HG03139 (cell line): Measurements from ENCODE around the gene PRDM15.

Experiments
- ATAC-seq: cut with Tn5 transposase; IDR thresholded peaks from one replicate; pipeline ENCODE4 v1.9.1; 2021; ENCODE audit not compliant: unreplicated experiment

Gene PRDM15

DNA sequence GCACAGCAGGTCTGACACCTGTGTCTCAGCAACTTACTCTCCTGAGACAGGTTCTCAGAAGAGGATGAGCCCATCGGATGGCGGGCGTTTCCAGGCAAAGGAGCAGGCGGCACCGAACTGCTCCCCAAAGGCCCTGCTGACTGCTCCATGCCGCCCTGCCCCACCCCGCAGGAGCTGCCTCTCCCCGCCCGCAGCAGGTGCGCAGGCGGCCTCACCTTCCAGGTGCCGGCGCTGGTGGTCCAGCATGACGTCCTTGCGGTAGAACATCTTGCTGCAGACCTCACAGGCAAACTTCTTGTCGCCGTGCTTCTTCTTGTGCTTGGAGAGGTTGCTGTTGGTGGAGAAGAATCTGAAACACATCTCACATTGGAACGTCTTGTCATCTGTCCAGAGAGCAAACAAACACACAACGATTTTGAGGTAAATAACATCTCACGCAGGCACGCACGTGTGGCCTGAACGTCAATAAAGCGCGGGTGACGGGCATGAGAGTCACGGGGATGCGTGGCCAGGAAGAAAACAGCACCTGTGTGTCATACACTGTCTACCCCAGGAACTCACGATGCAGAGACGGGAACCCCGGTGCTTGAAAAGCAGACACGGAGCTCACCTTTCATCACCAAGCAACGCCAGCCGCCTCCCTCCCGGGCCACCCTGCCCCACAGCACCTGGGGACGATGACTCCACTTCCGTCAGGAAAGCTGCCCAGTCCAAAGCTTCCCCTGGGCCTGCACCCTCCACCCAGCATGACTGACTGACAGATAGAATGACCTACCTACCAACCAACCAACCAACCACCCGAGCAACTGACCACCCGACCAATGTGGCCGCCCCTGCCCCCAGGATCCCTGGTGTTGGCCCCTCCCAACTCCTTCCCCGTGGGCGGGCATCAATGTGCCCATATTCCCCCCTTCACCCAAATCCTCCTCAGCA is 50.9 kb downstream of the PRDM15 start:
- ATAC-seq: no peak

DNA sequence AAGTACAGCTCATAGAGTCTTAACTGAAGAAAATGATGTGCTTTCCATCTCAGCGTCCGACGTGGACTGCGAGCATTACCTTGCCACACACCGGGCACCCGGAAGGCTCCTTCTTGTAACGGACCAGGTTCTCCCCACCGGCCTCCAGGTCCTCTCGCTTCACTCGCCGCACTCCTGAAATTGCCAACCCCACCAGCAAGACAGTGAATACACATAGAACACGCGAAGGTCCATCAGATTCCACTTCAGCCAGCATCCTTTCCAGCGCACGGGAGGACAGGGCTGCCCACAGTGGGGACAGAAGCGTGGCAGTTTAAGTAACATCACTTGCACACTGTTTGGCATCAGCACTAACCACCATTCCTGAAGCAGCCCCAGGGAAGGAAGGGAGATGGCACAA is 53.3 kb downstream of the PRDM15 start:
- ATAC-seq: no peak

DNA sequence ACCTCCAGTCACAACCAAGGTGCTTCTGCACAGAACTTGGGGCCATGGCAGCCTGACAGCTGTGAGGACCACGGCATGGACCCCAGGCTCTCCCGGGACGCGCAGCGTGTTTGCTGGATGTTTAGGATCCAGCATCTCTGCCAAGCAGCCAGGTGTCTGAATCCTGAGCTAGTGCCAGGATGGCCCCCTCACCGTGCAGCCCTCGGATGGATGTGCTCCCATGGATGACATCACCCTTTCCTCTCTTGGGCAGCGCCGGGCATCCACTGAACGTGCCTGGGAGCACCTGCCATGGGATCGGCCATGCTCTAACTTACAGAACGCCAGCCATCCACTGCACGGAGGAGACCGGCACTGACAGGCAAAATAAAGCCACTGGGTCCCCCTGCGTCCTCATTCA is 53.9 kb downstream of the PRDM15 start:
- no peak for ATAC-seq

DNA sequence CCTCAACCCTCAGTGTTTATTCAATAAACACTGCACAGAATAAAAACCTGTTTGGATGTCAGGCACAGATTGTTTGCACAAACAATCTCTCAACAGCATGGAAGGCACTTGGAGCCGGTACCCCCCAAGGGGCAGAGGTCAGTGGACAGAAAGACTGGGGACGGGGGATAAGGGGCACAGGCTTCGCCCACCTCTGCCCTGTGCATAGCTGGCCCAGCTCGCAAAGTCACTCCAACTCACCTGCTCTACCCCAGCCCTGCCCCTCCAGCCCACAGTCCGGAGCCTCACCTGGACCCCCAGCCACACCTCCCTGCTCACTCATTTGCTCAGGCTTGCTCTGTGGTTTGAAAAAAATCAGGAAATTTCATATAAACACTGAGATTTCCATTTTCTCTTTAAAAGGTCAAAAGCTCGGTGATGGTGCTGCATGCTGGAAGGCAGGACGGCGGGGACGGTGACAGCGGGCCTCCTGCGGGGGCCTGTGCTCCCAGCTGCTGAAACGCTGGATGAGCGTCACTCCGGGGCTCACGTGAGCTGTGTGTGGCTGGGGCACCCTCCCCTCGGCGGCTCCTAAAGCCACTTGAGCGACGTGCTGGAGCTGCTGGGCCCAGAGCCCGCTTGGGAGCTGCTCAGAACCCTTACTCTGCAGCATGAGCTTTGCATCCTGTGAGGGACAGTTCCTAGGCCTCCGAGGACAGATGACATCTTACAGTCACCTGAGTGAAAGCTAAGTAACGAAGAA is 54.5 kb downstream of the PRDM15 start:
- no peak for ATAC-seq

DNA sequence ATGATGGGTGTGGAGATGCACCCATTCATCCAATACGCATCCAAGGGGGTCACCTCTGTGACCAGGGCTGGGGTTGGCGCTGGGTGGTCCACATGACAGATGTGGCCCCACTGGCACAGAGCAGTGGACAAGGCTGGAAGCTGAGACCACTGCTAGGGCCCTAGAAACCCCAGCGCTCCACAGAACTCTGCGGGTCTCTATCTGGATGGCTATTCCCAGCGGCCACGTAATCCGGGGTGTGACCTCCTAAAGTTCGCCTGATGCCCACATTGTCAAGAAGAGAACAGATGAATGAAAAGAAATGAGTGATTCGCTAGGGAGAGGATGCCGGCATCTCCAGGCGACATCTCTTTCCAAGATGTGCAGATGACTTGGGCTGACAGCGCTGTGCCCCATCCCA is 55.2 kb downstream of the PRDM15 start:
- ATAC-seq: no peak

DNA sequence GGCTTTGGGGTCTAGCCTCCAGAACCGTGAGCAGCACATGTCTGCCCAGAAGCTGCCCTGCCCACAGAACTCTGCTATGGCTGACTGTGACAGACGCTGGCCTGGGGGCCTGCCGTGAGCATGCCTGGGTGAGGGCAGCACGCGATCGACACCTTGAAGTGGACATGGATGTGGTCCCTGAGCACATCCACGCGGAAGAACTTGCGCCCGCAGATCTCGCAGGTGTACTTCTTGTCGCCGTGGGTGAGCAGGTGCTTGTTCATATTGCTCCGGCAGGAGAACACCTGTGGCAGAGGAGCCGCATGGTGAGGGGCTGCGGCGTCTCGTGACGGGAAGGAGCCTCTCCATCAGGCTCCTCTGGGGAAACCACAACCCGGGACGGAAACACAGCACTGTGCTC is 56.0 kb downstream of the PRDM15 start:
- no peak for ATAC-seq

DNA sequence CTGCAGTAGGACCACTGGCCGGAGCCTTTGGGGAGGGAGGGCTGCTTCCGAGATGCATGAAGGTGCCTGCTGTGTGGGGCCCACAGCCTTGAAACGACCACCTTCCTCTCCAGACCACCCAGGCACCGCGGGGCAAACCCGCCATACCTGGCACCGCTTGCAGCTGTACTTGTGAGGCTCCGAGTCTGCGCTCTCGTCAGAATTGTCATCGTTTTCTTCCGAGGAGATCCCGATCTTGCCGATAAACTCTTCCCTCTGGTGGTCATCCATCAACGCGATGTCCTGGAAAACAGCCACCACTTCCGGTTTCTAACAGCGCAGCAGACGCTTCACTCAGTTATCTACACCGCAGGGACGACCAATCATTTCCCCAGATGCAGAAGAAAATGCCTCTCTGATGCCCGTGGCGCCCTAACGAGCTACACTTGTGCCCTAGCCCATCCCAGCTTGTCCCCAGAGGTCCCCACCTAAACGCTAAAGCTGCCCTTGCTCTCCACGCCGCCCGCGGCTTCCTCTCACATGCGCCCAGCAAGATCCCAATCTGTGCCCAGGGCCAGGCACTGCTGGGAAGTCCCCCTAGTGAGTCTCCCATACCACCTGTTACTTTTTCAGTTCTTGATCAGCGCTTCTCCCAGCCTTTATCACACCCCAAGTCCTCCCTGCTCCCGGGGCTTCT is 57.2 kb downstream of the PRDM15 start:
- no peak for ATAC-seq

DNA sequence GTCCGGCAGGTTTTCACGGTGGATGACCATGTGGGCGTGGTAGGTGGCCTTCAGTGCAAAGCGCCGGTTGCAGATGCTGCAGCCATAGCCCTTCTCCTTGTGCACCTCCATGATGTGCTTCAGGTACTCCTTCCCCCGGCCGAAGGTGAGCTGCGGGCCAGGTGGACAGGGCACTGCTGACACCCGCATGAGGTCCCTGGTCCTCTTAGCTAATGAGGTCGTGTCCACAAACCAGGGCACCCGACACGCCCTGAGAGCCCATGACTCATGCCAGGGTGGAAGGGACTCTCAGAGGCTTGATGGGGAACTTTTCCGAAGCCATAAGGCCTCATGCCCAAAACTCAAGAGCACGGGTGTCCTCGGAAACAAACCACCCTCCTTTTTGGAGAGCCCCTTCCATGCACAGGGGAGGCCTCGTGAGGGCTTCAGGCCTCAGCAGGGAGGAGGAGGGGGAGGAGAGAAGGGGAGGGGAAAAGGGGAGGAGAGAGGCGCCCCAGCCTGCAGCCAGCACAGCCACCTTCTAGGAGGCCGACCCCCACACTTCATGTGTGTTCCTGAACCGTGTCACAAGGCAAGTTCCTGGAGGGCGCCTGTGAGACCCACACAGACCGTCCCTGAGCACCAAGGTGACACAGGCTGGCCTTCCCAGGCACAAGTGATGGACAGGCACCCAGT is 57.9 kb downstream of the PRDM15 start:
- no peak for ATAC-seq

DNA sequence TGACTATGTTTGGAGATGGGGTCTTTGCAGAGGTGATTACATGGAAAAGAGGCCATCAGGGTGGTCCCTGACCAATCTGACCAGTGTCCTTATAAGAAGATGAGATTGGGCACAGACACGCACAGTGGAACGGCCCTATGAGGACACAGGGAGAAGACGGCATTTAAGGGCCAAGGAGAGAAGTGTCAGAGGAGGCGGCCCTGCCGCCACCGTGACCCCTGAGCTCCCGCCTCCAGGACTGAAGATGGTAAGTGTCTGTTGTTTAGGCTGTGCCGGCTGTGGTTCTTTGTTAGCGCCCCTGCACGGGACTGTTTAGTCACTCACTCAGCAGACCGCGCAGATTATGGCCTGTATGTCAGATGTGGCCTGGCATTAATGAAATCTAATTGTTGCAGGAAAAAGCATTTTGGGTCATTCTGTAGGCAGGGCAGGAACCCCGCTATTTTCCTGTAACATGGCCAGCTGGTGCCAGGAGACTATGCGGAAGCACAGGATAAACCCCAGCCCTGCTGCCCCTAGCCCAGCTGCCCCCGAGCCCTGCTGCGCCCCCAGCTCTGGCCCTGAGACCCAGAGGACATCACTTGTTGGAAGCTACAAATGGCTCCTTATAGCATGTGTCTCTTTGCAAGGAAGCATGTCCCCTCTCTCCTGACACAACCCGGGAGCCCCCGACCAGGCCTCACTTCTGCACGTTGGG is 58.6 kb downstream of the PRDM15 start:
- no peak for ATAC-seq

DNA sequence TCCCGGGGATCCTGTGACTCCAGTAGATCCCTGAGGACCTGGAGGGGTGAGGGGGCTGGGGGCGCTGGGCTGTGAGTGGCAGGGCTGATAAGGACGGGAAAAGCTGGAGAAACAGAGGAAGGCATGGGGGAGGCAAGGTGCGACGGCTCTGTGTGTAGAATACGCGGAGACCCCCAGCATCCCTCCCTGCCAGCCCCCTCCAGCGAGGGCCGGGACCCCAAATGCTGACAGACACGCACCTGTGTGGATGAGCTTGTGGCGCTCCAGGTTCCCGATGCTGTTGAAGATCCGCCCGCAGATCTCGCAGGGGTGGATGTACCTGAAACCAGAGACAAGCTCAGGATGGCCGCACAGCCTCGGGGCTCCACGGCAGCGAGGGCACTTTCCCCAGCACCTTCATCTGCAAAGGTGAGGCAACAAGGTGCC is 59.3 kb downstream of the PRDM15 start:
- ATAC-seq: no peak

DNA sequence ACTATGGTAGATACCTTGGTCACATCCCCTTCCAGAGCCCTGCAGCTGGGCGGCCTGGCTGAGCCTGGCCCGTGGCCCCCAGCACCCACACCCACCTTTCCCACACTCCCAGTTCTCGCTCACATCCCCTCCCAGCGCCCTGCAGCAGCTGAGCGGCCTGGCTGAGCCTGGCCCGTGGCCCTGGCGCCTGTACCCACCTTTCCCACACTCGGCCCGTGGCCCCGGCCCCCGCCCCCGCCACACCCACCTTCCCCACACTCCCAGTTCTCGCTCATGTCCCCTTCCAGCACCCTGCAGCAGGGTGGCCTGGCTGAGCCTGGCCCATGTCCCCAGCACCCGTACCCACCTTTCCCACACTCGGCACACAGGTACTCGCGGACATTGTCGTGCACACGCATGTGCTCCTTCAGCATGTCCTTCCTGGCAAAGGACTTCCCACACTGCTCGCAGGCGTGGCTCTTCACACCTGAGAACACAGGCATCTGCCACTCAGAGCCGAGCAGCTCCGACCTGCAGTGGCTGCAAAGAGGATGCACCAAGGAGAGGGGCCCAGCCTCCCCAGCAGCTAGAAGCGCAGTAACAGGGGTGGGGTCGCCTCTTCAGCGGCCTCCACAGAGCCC is 59.8 kb downstream of the PRDM15 start:
- no peak for ATAC-seq

DNA sequence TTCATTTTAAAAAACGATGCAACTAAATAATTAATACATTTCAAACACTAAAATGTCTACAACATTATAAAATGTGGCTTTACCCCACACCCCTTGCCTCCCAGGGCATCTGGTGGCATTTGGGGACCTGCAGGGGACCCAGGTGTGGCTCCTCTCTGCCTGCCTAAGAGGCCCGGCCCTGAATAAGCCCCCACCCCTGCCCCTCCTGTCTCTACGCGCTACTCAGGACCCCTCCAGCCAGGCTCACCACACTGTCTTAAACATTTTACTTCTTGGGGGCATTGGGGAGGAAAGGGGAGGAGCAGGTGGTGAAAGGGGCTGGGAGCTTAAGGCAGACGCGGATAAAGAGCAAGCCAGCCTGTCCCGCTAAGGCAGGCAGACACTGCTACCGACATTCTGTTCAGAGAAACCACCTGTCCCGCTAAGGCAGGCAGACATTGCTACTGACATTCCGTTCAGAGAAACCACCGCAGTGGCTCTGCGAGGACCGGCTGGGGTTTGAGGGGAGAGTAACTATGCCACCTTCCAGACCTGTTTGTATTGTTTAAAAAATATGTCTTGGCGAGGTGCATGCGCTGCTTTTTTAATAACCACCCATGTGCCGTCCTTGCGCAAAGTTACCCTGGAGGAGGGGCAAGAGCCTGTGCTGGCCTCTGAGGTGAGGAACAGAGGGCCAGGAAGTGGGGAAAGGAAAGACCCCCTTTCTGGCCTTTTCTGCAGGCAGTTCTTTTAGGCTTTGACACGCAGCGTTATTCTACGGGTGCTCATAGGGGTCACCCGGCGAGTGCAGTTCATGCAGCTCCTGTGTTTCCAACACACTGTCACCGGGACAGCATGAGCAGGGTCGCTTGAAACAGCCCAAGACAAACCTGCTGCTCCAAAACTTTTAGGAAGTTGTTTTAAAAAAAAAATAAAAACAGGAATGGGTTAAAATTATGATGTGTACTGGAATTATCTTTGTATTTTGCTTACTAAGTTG is 61.0 kb downstream of the PRDM15 start:
- ATAC-seq: no peak

DNA sequence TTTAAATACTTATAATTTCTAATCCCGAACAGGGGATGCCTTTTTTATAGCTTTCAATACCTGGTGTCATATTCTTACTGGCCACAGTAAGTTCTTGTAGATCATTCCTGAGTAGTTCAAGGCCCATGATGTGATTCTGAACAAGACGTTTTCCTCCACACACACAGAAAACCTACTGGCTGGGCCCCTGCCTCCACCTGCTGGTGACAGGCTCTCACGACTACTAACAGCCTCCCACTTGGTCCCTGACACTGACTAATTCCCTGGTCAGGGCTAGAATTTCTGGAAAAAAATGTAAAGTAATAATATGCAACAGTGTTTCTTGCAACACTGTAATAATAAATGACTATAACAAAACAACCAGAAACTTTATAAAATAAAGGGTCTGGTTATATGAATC is 61.9 kb downstream of the PRDM15 start:
- no peak for ATAC-seq

DNA sequence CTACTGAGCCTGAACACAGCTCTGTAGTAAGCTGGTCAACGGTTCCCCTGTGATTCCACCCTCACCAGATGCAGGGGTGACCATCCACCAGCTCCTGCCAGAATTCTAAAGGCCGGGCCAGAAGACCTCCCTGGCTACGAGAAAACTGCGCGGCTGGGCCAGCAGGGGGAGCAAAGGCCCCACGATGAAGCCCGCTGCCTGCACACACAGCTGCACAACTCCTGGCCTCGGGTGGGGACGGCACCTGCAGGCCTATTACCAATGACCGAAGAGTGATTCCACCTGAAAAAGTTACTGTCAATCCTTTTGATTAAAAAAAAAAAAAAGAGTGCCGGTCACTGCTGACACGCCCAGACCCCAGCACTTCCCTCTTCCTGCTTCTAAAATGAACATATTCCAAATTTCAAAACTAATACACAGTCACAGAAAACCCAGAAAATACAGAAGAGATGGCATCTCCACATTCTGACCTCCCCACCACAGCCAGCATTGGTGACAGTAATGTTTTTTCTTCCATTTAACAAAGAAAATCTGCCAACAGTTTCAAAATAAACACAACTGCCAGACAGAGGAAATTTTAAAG is 62.5 kb downstream of the PRDM15 start:
- no peak for ATAC-seq

DNA sequence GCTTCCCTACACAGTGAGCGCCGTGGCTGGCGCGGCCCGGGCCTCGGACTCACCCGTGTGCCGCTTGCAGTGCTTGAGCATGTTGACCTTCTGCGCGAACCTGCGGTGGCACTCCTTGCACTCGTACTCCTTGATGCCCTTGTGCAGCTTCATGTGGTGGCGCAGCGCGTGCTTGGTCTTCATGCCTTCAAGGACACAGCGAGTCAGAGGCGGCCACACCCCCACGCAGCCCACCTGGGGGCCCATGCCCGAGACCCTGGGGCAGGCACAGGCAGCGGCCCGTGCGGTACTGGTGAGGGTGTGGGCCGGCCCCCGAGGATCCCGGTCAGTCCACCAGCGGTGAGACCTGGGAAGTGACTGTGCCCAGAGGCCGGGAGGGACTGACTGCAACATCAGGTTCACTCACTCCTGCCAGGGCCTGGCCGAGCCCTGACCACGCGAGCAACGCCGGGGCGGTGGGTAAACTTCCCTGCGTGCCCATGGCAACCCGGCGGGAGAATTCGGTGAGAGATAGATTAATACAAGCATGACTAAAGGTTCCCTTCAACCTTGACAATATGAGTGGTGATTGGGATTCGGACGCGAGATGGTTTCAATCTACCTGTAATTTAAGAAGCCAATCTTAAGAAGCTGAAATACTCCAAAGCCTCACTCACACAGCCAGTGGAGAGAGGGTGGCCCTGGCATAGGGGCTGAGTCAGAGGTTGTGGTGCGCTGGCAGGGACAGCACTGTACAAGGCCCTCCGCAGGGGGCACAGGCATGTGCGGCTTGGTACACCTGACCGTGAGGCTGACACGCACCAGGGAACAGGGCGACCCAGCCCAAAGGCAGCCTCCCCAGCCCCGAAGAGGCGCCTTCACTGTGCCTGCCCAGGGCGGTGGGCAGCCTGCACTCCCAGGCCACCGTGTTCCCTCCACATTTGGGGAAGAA is 63.2 kb downstream of the PRDM15 start:
- no peak for ATAC-seq

DNA sequence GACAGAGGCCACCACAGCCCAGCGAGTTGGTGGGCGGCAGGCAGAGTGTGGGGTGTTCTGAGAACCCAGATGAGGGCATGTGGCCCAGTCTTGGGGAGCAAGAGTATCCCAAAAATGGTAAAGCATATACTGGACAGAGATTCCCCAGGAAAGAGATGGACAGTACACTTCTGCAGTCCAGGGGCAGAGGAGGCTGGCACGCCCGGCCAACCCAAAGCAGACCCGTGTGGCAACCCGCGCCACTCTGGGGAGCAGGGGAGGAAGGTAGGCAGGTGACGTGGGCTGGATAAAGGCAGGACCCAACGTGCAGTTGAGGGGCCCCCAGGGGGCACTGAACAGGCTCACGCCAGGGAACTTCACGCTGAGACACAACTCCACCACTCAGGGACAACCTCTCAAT is 65.9 kb downstream of the PRDM15 start:
- no peak for ATAC-seq

DNA sequence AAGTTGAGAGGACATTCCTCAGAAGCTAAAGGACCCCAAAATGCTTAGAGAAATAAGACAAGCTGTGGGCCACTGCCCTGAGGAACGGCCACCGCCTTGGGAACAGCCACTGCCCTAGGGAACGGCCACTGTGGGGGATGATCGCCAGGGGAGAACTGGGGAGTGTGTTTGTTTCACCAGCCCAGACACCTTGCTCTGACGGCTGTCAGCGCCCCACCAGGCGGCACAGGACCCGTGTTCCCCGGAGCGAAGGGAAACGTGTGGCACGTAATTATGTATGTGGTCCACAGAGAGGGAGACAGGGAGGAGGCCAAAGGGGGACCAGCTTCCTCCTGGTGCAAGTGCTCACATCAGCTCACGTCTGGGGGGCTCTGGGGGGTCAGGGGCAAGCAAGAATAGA is 66.5 kb downstream of the PRDM15 start:
- no peak for ATAC-seq

DNA sequence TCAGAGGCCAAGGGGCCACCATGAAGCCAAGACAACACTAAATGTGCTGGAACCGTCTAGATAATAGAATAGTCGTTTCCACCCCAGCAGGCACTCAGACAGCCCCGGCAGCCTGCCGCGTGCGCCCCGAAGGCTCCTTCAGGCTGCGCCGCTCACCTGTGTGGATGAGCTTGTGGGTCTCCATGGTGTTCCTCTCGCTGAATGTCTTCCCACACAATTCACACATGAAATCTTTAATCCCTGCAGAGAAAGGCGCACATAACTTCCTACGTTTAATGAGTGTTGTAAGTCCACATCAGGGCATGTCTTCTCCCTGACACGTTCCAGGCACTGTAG is 68.6 kb downstream of the PRDM15 start:
- ATAC-seq: no peak
